ENCODE data around the gene PLIN4. TPM values are rescaled to one million over a fixed set of nuclear protein-coding genes. Genes with fewer than 3 reads are reported as not detected.

PLIN4 gene
- total and polyA plus RNA-seq, 2 donors (not counting 1 experiment from before 2014, with no cell fraction given), result 0.07 to 5.3 TPM

- Histone ChIP-seq H3K4me3 (replicated peaks in 1 of 4; ENCODE audit: control extremely low read depth in 1 of 4, insufficient read depth in 1 of 4, low read depth in 3 of 4, low read length in 4 of 4) (no peak overlapping the region), H3K4me2 (ENCODE audit: extremely low read depth, insufficient read depth, low read length) (no peak overlapping the region), H3K27me3 (ENCODE audit: control insufficient read depth, insufficient read depth, low read length) (no peaks in the 10 kb centered on the region), H3K36me3 (ENCODE audit: control insufficient read depth, insufficient read depth, low read length) (no peaks in the 10 kb centered on the region), H3K4me1 (ENCODE audit: control insufficient read depth, extremely low read depth, insufficient read depth, low read length) (no peaks in the 10 kb centered on the region), H4K20me1 (ENCODE audit: control insufficient read depth, extremely low read depth, insufficient read depth, low read length) (no peaks in the 10 kb centered on the region), H2AFZ (ENCODE audit: low read length) (no peak overlapping the region), H3K9me3 (ENCODE audit: control insufficient read depth, insufficient read depth, low read depth, low read length) (no peaks in the 10 kb centered on the region), H3K79me2 (ENCODE audit: control insufficient read depth, insufficient read depth, low read length) (no peaks in the 10 kb centered on the region), H3K27ac (ENCODE audit: insufficient read depth, low read length) (no peak overlapping the region), H3K9ac (ENCODE audit: insufficient read depth, low read length) (no peak overlapping the region)
- TF ChIP-seq CTCF (conservative IDR thresholded peaks at IDR 0.05 in 1 of 2, IDR thresholded peaks at IDR 0.05 in 1 of 2; ENCODE audit: low read depth in 1 of 2, low read length in 2 of 2), result no peak
- TF ChIP-seq EZH2 (IDR thresholded peaks at IDR 0.05; ENCODE audit: low read length, missing control alignments), result no peak
- no peak for DNase-seq (ENCODE audit: low read depth in 2 of 2)
Observed at GRCh38 chr19:4541114-4541805, 23.0 kb upstream of the PLIN4 start.

DNA sequence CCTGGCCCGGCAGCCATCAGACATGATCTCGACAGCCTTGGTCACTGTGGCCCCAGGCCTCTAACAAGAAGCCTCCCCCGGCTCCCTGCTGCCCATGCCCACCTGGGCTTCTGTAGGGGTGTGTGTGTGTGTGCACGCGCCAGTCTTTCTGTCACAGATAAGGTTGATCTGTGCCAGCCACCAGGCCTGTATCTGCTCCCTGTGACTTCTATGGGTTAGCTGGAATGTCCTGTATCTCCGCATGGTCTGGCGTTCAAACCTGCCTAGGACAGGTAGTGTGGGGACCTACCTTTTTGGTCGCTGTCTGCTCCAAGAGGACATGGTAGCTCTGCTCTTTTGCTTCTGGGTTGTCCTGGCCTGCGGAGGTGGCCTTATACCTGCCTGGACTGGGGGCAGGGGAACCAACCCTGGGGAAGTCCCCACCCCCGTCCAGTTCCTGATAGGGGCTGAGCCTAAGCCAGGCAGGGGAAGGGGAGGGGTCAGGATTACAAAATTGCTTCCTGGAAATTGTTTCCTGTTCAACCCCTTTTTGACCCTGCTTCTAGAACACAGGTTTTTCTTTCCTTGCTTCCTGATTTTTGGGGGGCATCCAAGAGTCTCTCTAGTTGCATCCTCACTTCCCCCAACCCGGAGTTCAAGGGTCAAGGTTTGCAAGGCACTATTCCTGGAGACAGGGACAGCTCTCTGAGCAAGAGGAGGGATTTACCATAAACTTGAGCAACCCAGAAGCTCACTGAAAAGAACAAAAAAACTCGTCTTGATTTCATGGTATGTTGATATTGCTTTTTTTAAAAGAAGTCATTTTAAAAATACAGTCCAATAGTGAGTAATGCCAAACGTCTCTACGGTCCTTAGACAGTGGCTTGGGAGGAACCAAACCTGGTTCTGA, 21.7 kb upstream of the PLIN4 start, which contains the start of gene LRG1:
TSS of gene LRG1 (minus strand) at position 344 of the 889 bp plus-strand sequence. CDS start at position 321, 23 bp downstream.
- Histone ChIP-seq H3K79me2 (ENCODE audit: control insufficient read depth, insufficient read depth, low read length) (no peaks in the 10 kb centered on the region), H3K9ac (ENCODE audit: insufficient read depth, low read length) (no peak within 1 kb of the TSS), H3K4me3 (replicated peaks in 1 of 4; ENCODE audit: control extremely low read depth in 1 of 4, insufficient read depth in 1 of 4, low read depth in 3 of 4, low read length in 4 of 4) (no peak within 1 kb of the TSS), H4K20me1 (ENCODE audit: control insufficient read depth, extremely low read depth, insufficient read depth, low read length) (no peaks in the 10 kb centered on the region), H3K4me2 (ENCODE audit: extremely low read depth, insufficient read depth, low read length) (no peak within 1 kb of the TSS), H2AFZ (ENCODE audit: low read length) (no peak within 1 kb of the TSS), H3K27ac (ENCODE audit: insufficient read depth, low read length) (no peak within 1 kb of the TSS), H3K36me3 (ENCODE audit: control insufficient read depth, insufficient read depth, low read length) (no peaks in the 10 kb centered on the region), H3K27me3 (ENCODE audit: control insufficient read depth, insufficient read depth, low read length) (peaks cover under 1% of the 10 kb centered on the region), H3K4me1 (ENCODE audit: control insufficient read depth, extremely low read depth, insufficient read depth, low read length) (no peaks in the 10 kb centered on the region), H3K9me3 (ENCODE audit: control insufficient read depth, insufficient read depth, low read depth, low read length) (no peaks in the 10 kb centered on the region)
- no peak for TF ChIP-seq CTCF (conservative IDR thresholded peaks at IDR 0.05 in 1 of 2, IDR thresholded peaks at IDR 0.05 in 1 of 2; ENCODE audit: low read depth in 1 of 2, low read length in 2 of 2)
- no peak for TF ChIP-seq EZH2 (IDR thresholded peaks at IDR 0.05; ENCODE audit: low read length, missing control alignments)
- no peak for DNase-seq (ENCODE audit: low read depth in 2 of 2)

DNA sequence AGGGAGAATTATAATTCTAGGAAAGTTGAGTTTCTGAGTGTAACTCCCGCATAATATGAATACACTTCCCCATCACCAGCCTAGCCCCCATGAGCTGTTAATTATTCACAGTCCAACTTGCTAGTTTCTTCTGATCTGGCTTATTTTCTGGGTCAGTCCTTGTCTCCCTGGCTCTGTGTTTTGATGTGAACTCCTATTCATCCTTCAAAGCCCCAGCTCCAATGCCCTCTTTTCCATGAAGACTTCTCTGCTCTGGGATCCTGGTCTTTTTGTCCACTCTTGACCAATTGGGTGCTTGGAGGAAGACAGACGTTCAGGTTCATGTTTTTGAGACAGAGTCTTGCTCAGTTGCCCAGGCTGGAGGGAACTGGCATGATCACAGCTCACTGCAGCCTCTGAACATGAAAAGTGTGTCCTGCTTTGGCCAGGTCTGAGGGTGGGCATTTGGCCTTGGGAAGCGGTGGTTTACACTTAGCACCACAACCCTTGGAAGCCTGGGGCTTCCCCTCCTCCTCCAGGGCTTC, 20.9 kb upstream of the PLIN4 start:
- Histone ChIP-seq H3K4me1 (ENCODE audit: control insufficient read depth, extremely low read depth, insufficient read depth, low read length) (no peaks in the 10 kb centered on the region), H3K9me3 (ENCODE audit: control insufficient read depth, insufficient read depth, low read depth, low read length) (no peaks in the 10 kb centered on the region), H3K4me2 (ENCODE audit: extremely low read depth, insufficient read depth, low read length) (no peak overlapping the region), H3K9ac (ENCODE audit: insufficient read depth, low read length) (no peak overlapping the region), H4K20me1 (ENCODE audit: control insufficient read depth, extremely low read depth, insufficient read depth, low read length) (no peaks in the 10 kb centered on the region), H2AFZ (ENCODE audit: low read length) (no peak overlapping the region), H3K36me3 (ENCODE audit: control insufficient read depth, insufficient read depth, low read length) (no peaks in the 10 kb centered on the region), H3K4me3 (replicated peaks in 1 of 4; ENCODE audit: control extremely low read depth in 1 of 4, insufficient read depth in 1 of 4, low read depth in 3 of 4, low read length in 4 of 4) (no peak overlapping the region), H3K27me3 (ENCODE audit: control insufficient read depth, insufficient read depth, low read length) (peaks cover 4% of the 10 kb centered on the region), H3K79me2 (ENCODE audit: control insufficient read depth, insufficient read depth, low read length) (no peaks in the 10 kb centered on the region), H3K27ac (ENCODE audit: insufficient read depth, low read length) (no peak overlapping the region)
- TF ChIP-seq EZH2 (IDR thresholded peaks at IDR 0.05; ENCODE audit: low read length, missing control alignments) (no peak), CTCF (conservative IDR thresholded peaks at IDR 0.05 in 1 of 2, IDR thresholded peaks at IDR 0.05 in 1 of 2; ENCODE audit: low read depth in 1 of 2, low read length in 2 of 2) (no peak)
- DNase-seq (ENCODE audit: low read depth in 2 of 2), result no peak
